RCC 7860 (cell line): ENCODE data around the gene LGALS3BP.

Experiments used
- DNase-seq: peaks from one replicate; pipeline ENCODE4 v3.0.0-alpha.2; 2015; ENCODE audit warnings: low spot score
- FAIRE-seq: peaks from 2 replicates; lab custom pipeline; 2012; peaks lifted over from hg19 to GRCh38; lab: Jason Lieb, UNC

LGALS3BP gene

DNA sequence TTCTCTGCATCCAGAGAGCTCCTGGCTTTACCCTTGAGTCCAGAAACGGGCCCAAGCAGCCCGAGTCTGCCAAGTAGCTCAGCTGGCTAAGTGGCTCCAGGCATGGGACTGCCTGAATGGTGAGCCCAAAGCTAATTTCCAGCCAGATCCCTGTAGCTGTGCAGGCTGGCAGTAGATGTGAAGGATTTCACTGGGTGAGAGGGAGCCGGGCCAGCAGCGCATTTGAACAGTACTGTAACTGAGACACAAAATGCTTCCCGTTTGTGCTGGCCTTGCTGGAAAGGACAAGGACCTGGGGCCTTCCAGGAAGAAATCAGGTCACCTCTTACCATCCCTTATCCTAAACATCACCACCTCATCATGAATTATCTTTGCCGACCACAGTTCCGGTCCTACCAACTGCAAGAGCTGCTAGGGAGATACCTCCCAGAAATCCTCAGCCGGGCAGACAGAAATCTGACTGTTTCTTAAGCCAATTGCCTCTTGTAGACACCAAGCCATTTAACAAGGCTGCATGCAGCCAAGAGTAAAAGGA is 58.2 kb downstream of the LGALS3BP start:
- FAIRE-seq (no peak), DNase-seq (no peak)
